ENCODE measurements around the gene KCNK3. TPM values are rescaled to one million over a fixed set of nuclear protein-coding genes. Genes with fewer than 3 reads are reported as not detected.

KCNK3 gene
- total RNA-seq, 1 donor = 2.3 TPM

DNA sequence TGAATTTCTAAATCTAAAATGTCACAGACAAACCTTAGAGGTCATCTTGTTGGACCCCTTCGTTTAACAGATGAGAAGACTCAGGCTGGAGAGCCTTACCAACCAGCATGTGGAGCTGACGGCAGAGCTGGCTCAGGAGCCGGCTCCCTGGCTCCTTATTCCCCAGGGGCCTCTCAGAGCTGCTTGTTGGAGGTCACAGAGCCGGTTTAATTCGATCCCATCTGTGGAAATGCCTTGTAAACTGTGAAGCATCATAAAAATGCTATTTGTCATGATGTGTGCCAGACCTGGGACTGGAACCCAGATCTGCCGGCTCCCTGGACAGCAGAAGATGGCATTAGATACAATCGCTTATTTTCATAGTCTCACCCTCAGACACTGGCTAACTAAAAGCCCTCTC lies 43.2 kb upstream of the KCNK3 start:
- no peak overlapping the region for H3K4me3 ChIP-seq (ENCODE audit: low read depth, low read length)
- TF ChIP-seq, protein P1, sequence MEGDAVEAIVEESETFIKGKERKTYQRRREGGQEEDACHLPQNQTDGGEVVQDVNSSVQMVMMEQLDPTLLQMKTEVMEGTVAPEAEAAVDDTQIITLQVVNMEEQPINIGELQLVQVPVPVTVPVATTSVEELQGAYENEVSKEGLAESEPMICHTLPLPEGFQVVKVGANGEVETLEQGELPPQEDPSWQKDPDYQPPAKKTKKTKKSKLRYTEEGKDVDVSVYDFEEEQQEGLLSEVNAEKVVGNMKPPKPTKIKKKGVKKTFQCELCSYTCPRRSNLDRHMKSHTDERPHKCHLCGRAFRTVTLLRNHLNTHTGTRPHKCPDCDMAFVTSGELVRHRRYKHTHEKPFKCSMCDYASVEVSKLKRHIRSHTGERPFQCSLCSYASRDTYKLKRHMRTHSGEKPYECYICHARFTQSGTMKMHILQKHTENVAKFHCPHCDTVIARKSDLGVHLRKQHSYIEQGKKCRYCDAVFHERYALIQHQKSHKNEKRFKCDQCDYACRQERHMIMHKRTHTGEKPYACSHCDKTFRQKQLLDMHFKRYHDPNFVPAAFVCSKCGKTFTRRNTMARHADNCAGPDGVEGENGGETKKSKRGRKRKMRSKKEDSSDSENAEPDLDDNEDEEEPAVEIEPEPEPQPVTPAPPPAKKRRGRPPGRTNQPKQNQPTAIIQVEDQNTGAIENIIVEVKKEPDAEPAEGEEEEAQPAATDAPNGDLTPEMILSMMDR (IDR thresholded peaks at IDR 0.05; ENCODE audit: insufficient read depth, low read length) = no peak
- DNase-seq (ENCODE audit: low read depth) = no peak

DNA sequence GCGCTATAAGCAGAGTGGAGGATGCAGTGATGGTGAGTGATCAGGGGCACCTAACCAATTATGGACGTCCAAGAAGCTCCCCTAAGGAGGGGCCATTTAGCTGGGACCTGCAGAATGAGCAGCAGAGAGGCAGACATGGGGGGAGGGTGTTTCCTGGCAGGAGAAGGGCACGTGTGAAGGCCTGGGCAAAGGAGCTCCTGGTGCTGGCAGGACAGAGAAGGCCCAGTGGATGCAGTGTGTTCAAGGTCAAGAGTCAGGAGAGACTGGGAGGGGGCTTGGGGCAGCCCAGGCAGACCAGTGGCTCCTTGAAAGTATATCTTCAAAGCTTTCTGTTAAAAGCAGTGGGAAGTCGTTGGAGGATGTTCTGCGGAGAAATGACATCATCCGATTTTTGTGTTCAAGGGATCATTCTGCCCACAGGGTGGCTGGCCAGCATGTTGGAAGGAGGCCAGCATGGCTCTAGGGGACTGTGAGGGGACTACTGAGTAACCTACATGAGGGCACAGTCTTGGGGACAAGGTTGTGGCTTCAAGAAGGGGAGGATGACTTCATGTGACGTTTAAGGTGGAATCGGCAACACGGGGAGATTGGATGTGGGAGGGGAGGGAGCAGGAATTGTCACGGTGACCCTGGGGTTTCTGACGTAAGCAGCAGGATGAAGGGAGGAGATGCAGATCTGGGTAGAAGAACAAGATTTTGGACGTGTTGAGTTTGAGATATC lies 42.4 kb upstream of the KCNK3 start:
- TF ChIP-seq, protein P1 (IDR thresholded peaks at IDR 0.05; ENCODE audit: insufficient read depth, low read length) = no peak
- DNase-seq (ENCODE audit: low read depth) = no peak

DNA sequence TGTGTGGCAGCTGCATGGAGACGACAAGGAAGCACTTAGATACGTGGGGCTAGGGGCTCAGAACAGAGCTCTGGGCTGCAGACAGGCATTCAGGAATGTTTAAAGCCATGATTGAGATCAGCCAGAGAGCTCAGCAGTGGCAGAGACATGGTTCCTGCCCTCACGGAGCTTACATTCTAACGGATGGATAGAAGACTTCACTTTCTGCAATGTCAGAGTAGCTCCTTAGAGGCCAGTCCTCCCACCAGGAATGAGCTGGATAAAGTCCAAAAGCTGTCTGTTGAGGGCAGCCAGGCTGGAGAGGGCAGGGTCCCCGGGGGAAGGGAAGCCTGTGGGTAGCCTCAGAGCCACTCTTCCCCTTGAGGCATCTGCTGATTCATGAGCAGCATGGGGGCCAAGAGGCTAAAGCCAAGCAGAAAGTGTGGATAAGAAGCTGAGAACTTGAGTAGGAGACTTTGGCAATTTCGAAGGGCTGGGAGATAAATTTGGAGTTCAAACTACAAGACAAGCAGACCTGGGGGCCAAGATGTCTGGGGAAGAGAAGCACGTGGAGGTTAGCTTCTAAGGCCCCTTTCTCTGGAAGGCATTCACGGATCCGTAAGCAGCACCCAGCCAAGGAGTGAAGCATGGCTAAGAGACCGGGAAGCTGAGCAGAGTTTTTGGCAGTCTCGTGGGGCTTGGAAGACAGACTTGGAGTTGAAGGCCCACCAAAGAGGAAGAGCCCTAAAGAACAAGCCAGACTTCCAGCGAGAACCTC lies 41.6 kb upstream of the KCNK3 start:
- TF ChIP-seq, protein P1 (IDR thresholded peaks at IDR 0.05; ENCODE audit: insufficient read depth, low read length) = no peak
- DNase-seq (ENCODE audit: low read depth) = no peak
- no peak overlapping the region for H3K4me3 ChIP-seq (ENCODE audit: low read depth, low read length)

More for the DNA sequence above, 42.4 kb upstream of the KCNK3 start:
- no peak overlapping the region for H3K4me3 ChIP-seq (ENCODE audit: low read depth, low read length)

DNA sequence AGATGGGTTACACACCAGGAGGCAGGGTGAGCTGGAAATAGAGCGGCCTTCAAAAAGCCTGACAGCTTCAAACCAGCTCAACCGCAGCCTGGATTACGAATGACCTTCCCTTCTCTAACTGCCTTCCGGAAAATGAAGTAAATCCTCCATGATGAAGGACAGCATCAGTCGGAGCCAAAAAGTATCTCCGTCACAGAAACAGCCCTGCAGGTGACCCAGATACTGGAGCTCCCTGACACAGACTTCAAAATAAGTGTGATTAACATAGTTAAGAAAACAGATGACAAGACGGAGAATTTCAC lies 41.1 kb upstream of the KCNK3 start:
- TF ChIP-seq, protein P1 (IDR thresholded peaks at IDR 0.05; ENCODE audit: insufficient read depth, low read length) = no peak
- H3K4me3 ChIP-seq (ENCODE audit: low read depth, low read length) = no peak overlapping the region
- DNase-seq (ENCODE audit: low read depth) = no peak

DNA sequence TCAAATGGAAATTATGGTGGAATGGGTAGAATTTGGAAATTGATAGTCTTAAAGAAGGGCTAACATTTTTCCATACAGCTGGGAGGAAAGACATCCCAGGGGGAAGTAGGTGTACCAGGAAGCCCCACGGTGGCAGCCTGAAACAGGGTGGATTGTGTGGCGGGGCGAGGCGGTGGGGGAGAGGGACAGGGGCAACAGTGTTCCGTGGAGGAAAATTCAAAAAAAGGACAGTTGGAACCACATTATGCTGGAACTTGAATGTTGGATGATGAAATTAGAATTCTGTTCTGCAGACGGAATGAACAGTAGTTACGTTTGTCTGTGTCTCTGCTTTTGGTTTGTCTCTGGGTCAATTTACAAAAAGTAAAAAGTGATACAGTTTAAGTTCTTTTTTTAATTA lies 40.7 kb upstream of the KCNK3 start:
- DNase-seq (ENCODE audit: low read depth) = no peak
- TF ChIP-seq, protein P1 (IDR thresholded peaks at IDR 0.05; ENCODE audit: insufficient read depth, low read length) = no peak
- no peak overlapping the region for H3K4me3 ChIP-seq (ENCODE audit: low read depth, low read length)

DNA sequence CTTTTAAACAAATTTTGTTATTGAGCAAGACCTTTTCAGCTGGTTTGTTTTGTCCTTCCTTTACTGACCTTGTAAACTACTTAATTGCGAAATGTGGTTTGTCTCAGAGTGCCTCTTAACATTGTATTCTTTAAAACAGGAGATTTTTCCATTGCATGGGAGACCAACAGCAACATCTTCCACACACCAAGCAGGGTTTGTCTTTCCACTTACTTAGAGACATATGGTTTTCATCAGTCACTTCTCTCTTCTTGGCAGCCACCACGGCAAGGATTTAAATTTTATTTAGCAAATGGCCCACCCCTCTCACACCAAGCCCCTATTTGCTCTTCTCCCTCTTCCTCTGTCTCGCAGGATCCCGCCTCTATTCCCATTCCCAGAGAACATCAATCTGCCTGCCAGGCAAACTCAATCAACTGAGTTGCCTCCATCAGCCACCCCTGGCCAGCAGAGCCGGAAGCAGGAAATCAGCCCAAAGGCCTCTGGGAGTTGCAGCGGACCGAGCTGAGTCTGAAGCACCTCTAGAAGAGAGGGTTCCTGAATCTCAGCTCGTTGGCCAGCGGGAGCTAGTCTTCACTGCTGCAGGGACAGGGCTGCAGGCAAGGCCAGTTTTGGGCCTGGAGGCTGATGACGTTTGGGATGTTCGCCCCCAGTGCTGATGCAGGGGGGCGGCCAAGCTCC lies 40.0 kb upstream of the KCNK3 start:
- peak; percentile 53 for DNase-seq (ENCODE audit: low read depth)
- TF ChIP-seq, protein P1 (IDR thresholded peaks at IDR 0.05; ENCODE audit: insufficient read depth, low read length) = no peak
- H3K4me3 ChIP-seq (ENCODE audit: low read depth, low read length) = no peak overlapping the region
